HG03025 (cell line): ENCODE results near the gene PAX5.

ENCODE experiments used
- ATAC-seq: cut with Tn5 transposase; IDR thresholded peaks from one replicate; pipeline ENCODE4 v1.9.1; 2021; ENCODE audit warnings: mild to moderate bottlenecking, moderate library complexity; ENCODE audit not compliant: unreplicated experiment, low FRiP score

The PAX5 gene

GRCh38 chr9:36906492-36906891 is 127.6 kb downstream of the PAX5 start:
- no peak for ATAC-seq

DNA sequence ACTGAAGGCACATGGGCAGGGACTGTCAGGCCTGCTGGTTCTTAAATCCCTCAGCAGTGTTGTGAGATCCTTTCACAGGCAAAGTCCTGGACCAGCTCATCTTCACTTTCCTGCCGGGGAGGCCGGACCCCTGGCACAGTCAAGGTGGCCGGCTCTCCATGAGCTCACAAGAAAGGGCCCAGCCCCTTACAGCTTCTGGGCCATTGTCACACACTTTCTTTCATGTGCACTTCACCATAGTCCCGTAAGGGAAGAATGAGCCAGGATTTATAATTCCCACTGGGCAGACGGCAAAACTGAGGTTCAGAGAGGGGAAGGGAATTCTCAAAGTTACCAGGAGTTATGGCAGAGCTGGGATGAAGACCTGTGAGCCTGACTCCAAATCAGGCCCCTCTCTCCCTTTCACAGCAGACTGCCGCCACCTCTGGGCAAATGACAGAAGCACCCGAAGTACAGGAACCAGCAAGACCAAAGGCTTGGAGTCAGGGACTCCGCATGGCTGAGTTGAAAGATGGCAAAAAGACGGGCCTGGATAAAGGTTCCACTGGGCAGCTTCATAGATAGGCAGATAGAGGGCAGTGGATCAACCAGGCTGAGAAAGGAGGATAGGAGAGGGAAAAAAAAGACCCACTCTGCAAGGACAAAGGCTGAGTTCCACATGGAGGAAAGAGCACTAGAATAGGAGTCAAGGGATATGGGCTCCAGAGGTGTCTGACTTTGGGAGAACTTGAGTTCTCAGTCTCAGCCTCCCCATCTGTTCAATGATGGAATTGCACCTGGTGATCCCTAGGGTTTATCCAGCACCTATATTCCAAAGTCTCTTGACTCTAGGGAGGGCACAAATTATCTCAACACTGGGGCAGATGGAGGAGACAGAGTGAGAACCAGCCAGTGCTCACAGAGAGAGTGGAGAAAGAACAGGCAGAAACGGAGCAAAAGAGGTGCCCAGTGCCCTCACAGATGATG is 128.7 kb downstream of the PAX5 start:
- no peak for ATAC-seq

GRCh38 chr9:36903541-36904435 is 130.3 kb downstream of the PAX5 start:
- ATAC-seq: no peak

DNA sequence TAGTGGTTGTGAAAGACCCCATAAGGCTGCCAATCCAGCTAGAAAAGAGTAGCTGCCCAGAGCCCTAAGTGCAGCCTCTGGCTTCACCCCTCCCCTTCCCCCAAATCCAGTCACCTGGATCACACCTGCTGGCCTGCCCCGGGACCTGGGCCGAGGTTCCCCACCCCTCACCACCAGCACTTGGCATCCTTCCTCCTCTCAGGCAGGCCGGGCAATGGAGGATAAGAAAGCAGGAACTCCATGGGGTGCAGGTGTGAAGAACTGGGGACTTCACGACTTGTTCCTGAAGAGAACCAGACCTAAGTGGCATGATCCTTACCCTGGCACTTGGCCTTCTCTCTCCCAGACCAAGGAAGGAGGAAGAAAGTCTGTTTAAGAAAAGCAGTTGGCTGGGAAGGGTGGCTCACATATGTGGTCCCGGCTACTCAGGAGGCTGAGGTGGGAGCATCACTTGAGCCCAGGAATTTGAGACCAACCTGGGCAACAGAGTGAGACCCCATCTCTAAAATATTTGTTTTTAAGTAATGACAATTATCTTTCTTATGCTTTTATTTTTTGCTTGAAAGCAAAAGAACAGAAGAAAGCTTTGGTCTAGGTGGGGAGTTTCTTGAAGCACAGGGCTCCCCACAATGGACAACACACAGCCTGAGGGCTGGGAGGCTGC is 131.1 kb downstream of the PAX5 start:
- ATAC-seq: no peak

DNA sequence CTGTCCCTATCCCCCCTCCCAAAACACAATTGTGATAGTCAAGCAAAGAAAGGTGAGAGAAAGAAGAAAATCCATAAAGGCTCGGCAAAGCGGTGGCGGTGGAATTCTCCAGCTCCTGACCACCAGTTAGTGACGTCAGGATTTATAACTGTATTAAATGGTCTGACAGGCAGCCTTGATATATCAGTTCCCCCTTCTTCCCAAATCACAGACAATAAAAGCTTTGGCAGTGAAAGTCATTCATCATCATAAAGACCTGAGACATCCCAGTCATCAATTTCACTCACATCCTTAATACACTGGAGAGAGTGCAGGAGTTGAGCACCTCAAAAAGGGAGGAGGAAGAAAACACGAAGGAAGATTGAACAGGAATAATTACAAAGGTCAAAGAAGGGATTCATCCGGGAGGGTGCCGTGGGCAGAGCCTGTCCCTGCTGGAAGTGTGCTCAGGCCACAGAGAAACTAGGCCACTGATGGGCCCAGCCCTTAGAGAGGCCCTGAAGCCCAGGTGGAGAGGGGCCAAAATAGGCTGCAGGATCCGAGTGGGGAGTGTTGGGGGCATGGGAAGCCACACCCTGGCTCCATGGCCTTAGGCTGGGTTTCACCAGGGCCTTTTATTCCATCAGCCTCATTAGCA is 131.9 kb downstream of the PAX5 start:
- no peak for ATAC-seq

- no peak for ATAC-seq
Measured at GRCh38 chr9:36901528-36901927, 132.5 kb downstream of the PAX5 start.

DNA sequence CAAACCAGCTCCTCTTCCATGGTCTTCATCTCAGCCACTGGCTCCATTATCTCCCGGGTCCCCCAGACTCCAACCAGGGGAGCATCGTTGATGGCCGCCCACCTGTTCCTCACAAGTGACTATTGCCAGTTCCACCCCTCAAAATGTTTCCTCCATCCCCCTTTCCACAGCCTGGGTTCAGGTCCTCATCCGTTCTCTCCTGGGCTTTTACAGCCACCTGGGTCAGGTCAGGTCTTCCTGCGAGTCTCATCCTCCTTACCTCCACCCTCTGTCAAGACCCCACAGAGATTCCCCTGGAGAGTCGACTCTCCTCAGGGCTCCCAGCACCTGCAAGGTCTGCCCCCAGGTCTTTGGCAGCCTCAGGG is 133.2 kb downstream of the PAX5 start:
- no peak for ATAC-seq

DNA sequence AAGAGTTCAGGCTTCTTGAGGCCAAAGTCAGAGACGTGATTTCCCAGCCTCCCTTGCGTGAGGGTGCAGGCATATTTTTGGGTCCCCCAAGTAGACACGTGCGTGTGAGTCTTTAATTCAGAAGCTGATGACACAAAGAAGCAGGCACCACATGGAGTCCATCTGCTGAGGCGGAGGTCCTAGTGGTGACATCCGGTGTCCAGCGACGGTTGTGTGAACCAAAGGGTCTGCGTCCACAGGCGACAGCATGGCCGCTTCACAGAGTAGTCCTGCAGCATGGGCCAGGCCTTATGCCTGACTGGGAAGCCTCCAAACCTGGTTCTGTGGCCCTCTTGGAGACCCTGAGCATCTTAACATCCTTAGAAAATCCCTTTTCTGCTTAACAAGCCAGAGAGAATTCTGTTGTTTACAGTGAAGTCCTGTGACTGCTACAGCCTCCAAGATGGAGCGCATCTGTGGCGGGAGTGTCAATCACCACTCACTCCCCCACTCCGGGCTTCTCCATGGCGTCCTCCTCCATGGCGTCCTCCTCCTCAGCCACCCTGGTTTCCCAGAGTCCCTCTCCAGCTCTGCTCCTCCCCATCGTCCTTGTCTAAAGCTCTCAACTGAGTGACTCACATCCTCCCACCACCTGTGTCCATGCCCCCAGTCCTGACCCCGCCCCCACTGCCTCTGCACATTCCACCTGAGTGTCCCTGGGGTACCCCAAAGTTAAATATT is 133.8 kb downstream of the PAX5 start:
- no peak for ATAC-seq

DNA sequence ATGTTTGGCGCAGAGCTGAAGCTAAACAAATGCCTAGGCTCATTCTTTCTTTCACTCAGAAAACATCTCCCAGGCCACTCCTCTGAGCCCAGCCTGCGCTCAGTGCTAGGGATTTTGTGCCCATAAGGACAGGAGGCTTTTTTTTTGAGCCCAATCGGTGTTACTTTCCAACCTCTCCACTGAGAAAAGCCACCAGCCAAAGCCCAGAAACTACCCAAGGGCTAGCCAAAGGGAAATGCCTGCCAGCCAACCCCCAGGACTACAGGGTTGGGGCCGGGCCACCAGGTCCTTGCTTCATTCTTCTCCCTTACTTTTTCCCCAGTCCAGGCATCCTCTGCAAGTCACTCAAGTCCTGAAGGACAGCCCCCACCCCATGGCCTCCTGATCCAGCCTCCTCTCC is 134.7 kb downstream of the PAX5 start:
- ATAC-seq: no peak

DNA sequence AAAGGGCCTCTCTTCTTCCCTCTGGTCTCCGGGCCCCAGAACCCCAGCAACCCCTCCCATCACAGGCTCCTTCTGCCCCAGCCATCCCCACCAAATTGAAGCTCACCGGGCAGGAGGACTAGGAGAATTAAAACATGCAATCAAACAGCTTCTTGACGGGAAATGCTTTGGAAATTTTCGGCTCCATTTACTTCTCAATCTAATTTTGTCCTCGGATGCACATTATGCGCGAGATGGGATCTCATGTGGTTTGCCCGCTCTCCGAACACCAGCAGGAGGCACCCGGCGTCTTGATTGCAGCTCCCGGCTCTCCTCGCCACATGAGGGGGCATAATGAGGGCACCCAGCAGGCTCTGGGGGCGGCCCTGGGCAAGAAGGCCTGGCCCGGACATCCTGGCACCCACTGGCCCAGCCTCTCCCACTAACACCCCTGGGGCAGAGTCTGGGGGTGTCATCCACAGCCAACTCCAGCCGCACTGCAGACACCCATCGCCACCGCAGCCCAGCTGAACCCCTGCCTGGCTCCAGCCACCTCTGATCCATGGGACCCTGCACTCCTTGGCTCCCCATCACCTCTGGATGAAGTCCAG is 135.5 kb downstream of the PAX5 start:
- ATAC-seq: no peak

- no peak for ATAC-seq
Measured at GRCh38 chr9:36897478-36897877, 136.6 kb downstream of the PAX5 start.

GRCh38 chr9:36897019-36897418 is 137.0 kb downstream of the PAX5 start:
- ATAC-seq: no peak

- ATAC-seq: no peak
Measured at GRCh38 chr9:36896296-36896695, 137.8 kb downstream of the PAX5 start.

- ATAC-seq: no peak
Measured at GRCh38 chr9:36895744-36896260, 138.3 kb downstream of the PAX5 start.

- no peak for ATAC-seq
Measured at GRCh38 chr9:36894695-36895310, 139.3 kb downstream of the PAX5 start.

GRCh38 chr9:36893911-36894310 is 140.2 kb downstream of the PAX5 start:
- no peak for ATAC-seq

GRCh38 chr9:36893184-36893583 is 140.9 kb downstream of the PAX5 start:
- no peak for ATAC-seq

DNA sequence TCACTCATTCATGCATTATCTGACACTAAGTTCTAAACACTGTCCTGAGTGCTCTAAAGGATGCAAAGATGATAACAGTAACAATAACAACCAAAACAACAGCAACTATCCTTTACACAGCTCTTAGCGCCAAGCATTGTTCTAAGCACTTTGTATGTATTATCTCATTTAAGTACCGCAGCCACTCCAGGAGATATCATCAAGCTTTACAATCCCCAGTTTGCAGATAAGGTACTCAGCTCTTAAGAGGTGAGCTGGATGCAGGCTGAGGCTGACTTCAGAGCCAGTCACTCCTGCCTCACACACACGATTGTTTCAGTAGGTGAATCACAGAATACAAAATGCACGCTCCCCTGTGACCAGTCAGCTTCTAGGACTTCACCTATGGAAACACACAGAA is 141.8 kb downstream of the PAX5 start:
- ATAC-seq: no peak

DNA sequence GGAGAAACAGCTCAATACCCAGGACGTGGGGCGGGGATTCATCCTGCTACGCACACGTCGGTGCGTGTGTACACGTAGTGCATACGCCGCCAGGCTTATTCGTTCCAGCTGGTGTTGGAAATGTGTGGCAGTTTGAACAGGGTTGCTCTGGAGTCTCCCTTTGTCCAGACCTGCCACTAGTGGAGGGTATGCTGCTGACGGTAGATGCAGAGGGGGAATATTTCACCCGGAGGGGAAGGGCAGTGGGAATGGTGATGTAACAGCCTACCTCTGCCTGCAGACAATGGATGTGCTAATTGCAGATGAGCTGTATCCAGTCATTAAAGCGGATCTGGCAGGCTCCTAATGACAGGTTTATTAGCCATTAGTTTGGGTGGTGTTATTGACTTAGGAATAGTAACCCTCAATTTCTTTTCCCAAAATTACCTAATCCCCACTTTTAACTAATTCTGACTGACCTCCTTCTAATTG is 142.7 kb downstream of the PAX5 start:
- no peak for ATAC-seq
